ENCODE data around the gene NMRAL1. TPM values are rescaled to one million over a fixed set of nuclear protein-coding genes. Genes with fewer than 3 reads are reported as not detected.
A peak's percentile ranks its signal among the peaks of the same experiment; 100 is the strongest.

The NMRAL1 gene
- total RNA-seq, 1 experiment from 2014 or later, result 176 TPM

GRCh38 chr16:4426021-4426684 is 48.3 kb downstream of the NMRAL1 start:
- no peak for DNase-seq (ENCODE audit: low spot score)

- peak; percentile 96 for DNase-seq (ENCODE audit: low spot score)
Measured at GRCh38 chr16:4425378-4426020, 48.9 kb downstream of the NMRAL1 start, which contains the start of gene DNAJA3. Gene DNAJA3, plus strand, starts transcription at chr16:4425868. Its CDS starts 14 bp downstream, at chr16:4425882.

GRCh38 chr16:4420505-4421105 is 53.8 kb downstream of the NMRAL1 start:
- no peak for DNase-seq (ENCODE audit: low spot score)

GRCh38 chr16:4419402-4419959 is 54.9 kb downstream of the NMRAL1 start:
- DNase-seq (ENCODE audit: low spot score), result no peak

- peak; percentile 78 for DNase-seq (ENCODE audit: low spot score)
Measured at GRCh38 chr16:4416200-4417032, 58.0 kb downstream of the NMRAL1 start, which contains the start of gene CORO7. Gene CORO7, minus strand, starts transcription at chr16:4416596. Its CDS starts 78 bp downstream, at chr16:4416518.

GRCh38 chr16:4415538-4416199 is 58.8 kb downstream of the NMRAL1 start:
- no peak for DNase-seq (ENCODE audit: low spot score)

- DNase-seq (ENCODE audit: low spot score), result no peak
Measured at GRCh38 chr16:4414187-4414917, 60.1 kb downstream of the NMRAL1 start.

GRCh38 chr16:4412854-4413253 is 61.6 kb downstream of the NMRAL1 start:
- DNase-seq (ENCODE audit: low spot score), result no peak

- DNase-seq (ENCODE audit: low spot score), result no peak
Measured at GRCh38 chr16:4412159-4412558, 62.3 kb downstream of the NMRAL1 start.

Other genes with a start within 250 kb of the NMRAL1 start
- not detected in 2 replicates for gene SRL, start 232.5 kb downstream of the NMRAL1 start, total RNA-seq (2014; rRNA removed; shearing (Covaris generic))
- 8.0 and 12.1 TPM in 2 replicates for gene TFAP4, start 201.6 kb downstream of the NMRAL1 start, total RNA-seq (2014; rRNA removed; shearing (Covaris generic))
- gene GLIS2, start 158.6 kb downstream of the NMRAL1 start, total RNA-seq (2014; rRNA removed; shearing (Covaris generic)), result 3.2 and 5.7 TPM in 2 replicates
- 46.8 and 116 TPM in 2 replicates for gene PAM16, start 123.3 kb downstream of the NMRAL1 start, total RNA-seq (2014; rRNA removed; shearing (Covaris generic))
- 87.4 and 100 TPM in 2 replicates for gene VASN, start 102.8 kb downstream of the NMRAL1 start, total RNA-seq (2014; rRNA removed; shearing (Covaris generic))
- 16.5 and 21.0 TPM in 2 replicates for gene CORO7, start 58.0 kb downstream of the NMRAL1 start, total RNA-seq (2014; rRNA removed; shearing (Covaris generic))
- gene DNAJA3, start 48.8 kb downstream of the NMRAL1 start, total RNA-seq (2014; rRNA removed; shearing (Covaris generic)), result 86.7 and 91.9 TPM in 2 replicates
- 150 and 159 TPM in 2 replicates for gene HMOX2, start 1.8 kb upstream of the NMRAL1 start, total RNA-seq (2014; rRNA removed; shearing (Covaris generic))
- gene CDIP1, start 64.1 kb upstream of the NMRAL1 start, total RNA-seq (2014; rRNA removed; shearing (Covaris generic)), result 8.5 and 9.8 TPM in 2 replicates
- gene C16orf96, start 81.7 kb upstream of the NMRAL1 start, total RNA-seq (2014; rRNA removed; shearing (Covaris generic)), result not detected in 2 replicates
- 6.0 and 7.9 TPM in 2 replicates for gene UBALD1, start 140.3 kb upstream of the NMRAL1 start, total RNA-seq (2014; rRNA removed; shearing (Covaris generic))
- gene MGRN1, start 150.2 kb upstream of the NMRAL1 start, total RNA-seq (2014; rRNA removed; shearing (Covaris generic)), result 28.0 and 28.2 TPM in 2 replicates
- 52.4 and 64.6 TPM in 2 replicates for gene NUDT16L1, start 218.9 kb upstream of the NMRAL1 start, total RNA-seq (2014; rRNA removed; shearing (Covaris generic))

Data from A172 (cell line).